Measurements from ENCODE around the gene A2M.
"Not testable (repeated sequence)": the region's sequence is repeated elsewhere in the genome, so short reads cannot be mapped to it uniquely, and the experiment has no call there.

The A2M gene

GRCh38 chr12:9143137-9143536 is 27.4 kb upstream of the A2M start:
- H3K27me3 ChIP-seq (ENCODE audit: insufficient read depth, low read length), result no peaks in the 10 kb centered on the region
- no peaks in the 10 kb centered on the region for H3K79me1 ChIP-seq (ENCODE audit: low read length)
- H3K4me1 ChIP-seq (ENCODE audit: control insufficient read depth in 1 of 2, insufficient read depth in 2 of 2, low read length in 2 of 2), result no peaks in the 10 kb centered on the region
- H3K23ac ChIP-seq (ENCODE audit: low read length), result no peak overlapping the region
- H3K4me2 ChIP-seq (ENCODE audit: low read length), result no peak overlapping the region
- no peak overlapping the region for H2BK5ac ChIP-seq (ENCODE audit: low read depth, low read length, poor library complexity)
- no peak overlapping the region for H2BK12ac ChIP-seq (ENCODE audit: low read length)
- no peaks in the 10 kb centered on the region for H3K79me2 ChIP-seq (ENCODE audit: control insufficient read depth, insufficient read depth, low read length, poor library complexity)
- no peak overlapping the region for H3K9ac ChIP-seq (ENCODE audit: low read length)
- no peak overlapping the region for H4K8ac ChIP-seq (ENCODE audit: low read depth, low read length)
- H3K27ac ChIP-seq (ENCODE audit: low read depth, low read length), result no peak overlapping the region
- no peak overlapping the region for H2BK120ac ChIP-seq (ENCODE audit: insufficient read depth, low read length, poor library complexity)
- H3K4me3 ChIP-seq (ENCODE audit: low read depth, low read length), result no peak overlapping the region
- H2AFZ ChIP-seq (ENCODE audit: insufficient read depth, low read length, poor library complexity), result no peak overlapping the region
- no peak overlapping the region for H3K4ac ChIP-seq (ENCODE audit: low read depth, low read length)
- no CpG with 5 or more reads among the region's 2 CpGs for WGBS (ENCODE audit: extremely low coverage, insufficient coverage, insufficient read length)
- H3K9me3 ChIP-seq (ENCODE audit: insufficient read depth, low read depth, low read length), result peaks cover 9% of the 10 kb centered on the region
- H3K18ac ChIP-seq (ENCODE audit: low read length), result no peak overlapping the region
- no peak overlapping the region for H4K91ac ChIP-seq (ENCODE audit: low read depth, low read length)
- H3K36me3 ChIP-seq (ENCODE audit: control insufficient read depth in 1 of 2, insufficient read depth in 2 of 2, low read length in 2 of 2), result no peaks in the 10 kb centered on the region
- DNase-seq, result no peak
- H2AK5ac ChIP-seq (ENCODE audit: low read length), result no peak overlapping the region
- H4K12ac ChIP-seq (ENCODE audit: low read depth, low read length), result no peak overlapping the region
- H3K14ac ChIP-seq (ENCODE audit: low read length), result no peak overlapping the region

- not testable (repeated sequence) for H3K9ac ChIP-seq (ENCODE audit: low read length); H2AK5ac ChIP-seq (ENCODE audit: low read length); H2BK120ac ChIP-seq (ENCODE audit: insufficient read depth, low read length, poor library complexity); H3K18ac ChIP-seq (ENCODE audit: low read length); H4K91ac ChIP-seq (ENCODE audit: low read depth, low read length); H3K4me3 ChIP-seq (ENCODE audit: low read depth, low read length); H3K4me1 ChIP-seq (ENCODE audit: control insufficient read depth in 1 of 2, insufficient read depth in 2 of 2, low read length in 2 of 2); H3K36me3 ChIP-seq (ENCODE audit: control insufficient read depth in 1 of 2, insufficient read depth in 2 of 2, low read length in 2 of 2); H3K27me3 ChIP-seq (ENCODE audit: insufficient read depth, low read length); H3K14ac ChIP-seq (ENCODE audit: low read length); H4K12ac ChIP-seq (ENCODE audit: low read depth, low read length); H4K8ac ChIP-seq (ENCODE audit: low read depth, low read length); H2BK5ac ChIP-seq (ENCODE audit: low read depth, low read length, poor library complexity); H3K4ac ChIP-seq (ENCODE audit: low read depth, low read length); H3K79me1 ChIP-seq (ENCODE audit: low read length); H2BK12ac ChIP-seq (ENCODE audit: low read length); H2AFZ ChIP-seq (ENCODE audit: insufficient read depth, low read length, poor library complexity); H3K4me2 ChIP-seq (ENCODE audit: low read length); H3K23ac ChIP-seq (ENCODE audit: low read length); DNase-seq; H3K79me2 ChIP-seq (ENCODE audit: control insufficient read depth, insufficient read depth, low read length, poor library complexity)
- Histone ChIP-seq H3K27ac (ENCODE audit: low read depth, low read length) (peak overlapping the region; percentile 26), H3K9me3 (ENCODE audit: insufficient read depth, low read depth, low read length) (peaks cover 11% of the 10 kb centered on the region)
- WGBS (ENCODE audit: extremely low coverage, insufficient coverage, insufficient read length), result no CpG with 5 or more reads among the region's 2 CpGs
Observed at GRCh38 chr12:9139588-9140290, 24.0 kb upstream of the A2M start.

- Histone ChIP-seq H3K27me3 (ENCODE audit: insufficient read depth, low read length) (no peaks in the 10 kb centered on the region), H2BK5ac (ENCODE audit: low read depth, low read length, poor library complexity) (no peak overlapping the region), H3K4ac (ENCODE audit: low read depth, low read length) (no peak overlapping the region), H3K4me3 (ENCODE audit: low read depth, low read length) (no peak overlapping the region), H3K79me1 (ENCODE audit: low read length) (no peaks in the 10 kb centered on the region), H2AK5ac (ENCODE audit: low read length) (no peak overlapping the region), H3K9ac (ENCODE audit: low read length) (no peak overlapping the region), H2BK120ac (ENCODE audit: insufficient read depth, low read length, poor library complexity) (no peak overlapping the region), H3K4me2 (ENCODE audit: low read length) (no peak overlapping the region), H3K79me2 (ENCODE audit: control insufficient read depth, insufficient read depth, low read length, poor library complexity) (no peaks in the 10 kb centered on the region), H4K91ac (ENCODE audit: low read depth, low read length) (no peak overlapping the region), H3K18ac (ENCODE audit: low read length) (no peak overlapping the region), H3K14ac (ENCODE audit: low read length) (no peak overlapping the region), H4K8ac (ENCODE audit: low read depth, low read length) (no peak overlapping the region), H3K9me3 (ENCODE audit: insufficient read depth, low read depth, low read length) (peaks cover 2% of the 10 kb centered on the region), H3K4me1 (ENCODE audit: control insufficient read depth in 1 of 2, insufficient read depth in 2 of 2, low read length in 2 of 2) (no peaks in the 10 kb centered on the region), H3K36me3 (ENCODE audit: control insufficient read depth in 1 of 2, insufficient read depth in 2 of 2, low read length in 2 of 2) (no peaks in the 10 kb centered on the region), H4K12ac (ENCODE audit: low read depth, low read length) (no peak overlapping the region), H2AFZ (ENCODE audit: insufficient read depth, low read length, poor library complexity) (no peak overlapping the region), H3K27ac (ENCODE audit: low read depth, low read length) (no peak overlapping the region), H2BK12ac (ENCODE audit: low read length) (no peak overlapping the region), H3K23ac (ENCODE audit: low read length) (no peak overlapping the region)
- no peak for DNase-seq
- no CpG with 5 or more reads among the region's 5 CpGs for WGBS (ENCODE audit: extremely low coverage, insufficient coverage, insufficient read length)
Observed at GRCh38 chr12:9135903-9136310, 20.2 kb upstream of the A2M start.

GRCh38 chr12:9134981-9135628 is 19.4 kb upstream of the A2M start:
- no peak overlapping the region for H3K14ac ChIP-seq (ENCODE audit: low read length)
- H3K4me3 ChIP-seq (ENCODE audit: low read depth, low read length), result no peak overlapping the region
- H4K8ac ChIP-seq (ENCODE audit: low read depth, low read length), result no peak overlapping the region
- H3K23ac ChIP-seq (ENCODE audit: low read length), result no peak overlapping the region
- H3K27me3 ChIP-seq (ENCODE audit: insufficient read depth, low read length), result no peaks in the 10 kb centered on the region
- no peak overlapping the region for H3K27ac ChIP-seq (ENCODE audit: low read depth, low read length)
- no CpG with 5 or more reads among the region's 16 CpGs for WGBS (ENCODE audit: extremely low coverage, insufficient coverage, insufficient read length)
- no peaks in the 10 kb centered on the region for H3K4me1 ChIP-seq (ENCODE audit: control insufficient read depth in 1 of 2, insufficient read depth in 2 of 2, low read length in 2 of 2)
- no peak overlapping the region for H2BK5ac ChIP-seq (ENCODE audit: low read depth, low read length, poor library complexity)
- no peaks in the 10 kb centered on the region for H3K79me2 ChIP-seq (ENCODE audit: control insufficient read depth, insufficient read depth, low read length, poor library complexity)
- H2BK120ac ChIP-seq (ENCODE audit: insufficient read depth, low read length, poor library complexity), result no peak overlapping the region
- no peak overlapping the region for H3K4me2 ChIP-seq (ENCODE audit: low read length)
- H3K9ac ChIP-seq (ENCODE audit: low read length), result no peak overlapping the region
- H2BK12ac ChIP-seq (ENCODE audit: low read length), result no peak overlapping the region
- no peak overlapping the region for H2AFZ ChIP-seq (ENCODE audit: insufficient read depth, low read length, poor library complexity)
- no peak overlapping the region for H3K18ac ChIP-seq (ENCODE audit: low read length)
- no peak overlapping the region for H2AK5ac ChIP-seq (ENCODE audit: low read length)
- DNase-seq, result peak in 1 of 2 donors; percentile 9
- H3K9me3 ChIP-seq (ENCODE audit: insufficient read depth, low read depth, low read length), result peaks cover 2% of the 10 kb centered on the region
- H4K91ac ChIP-seq (ENCODE audit: low read depth, low read length), result no peak overlapping the region
- no peaks in the 10 kb centered on the region for H3K36me3 ChIP-seq (ENCODE audit: control insufficient read depth in 1 of 2, insufficient read depth in 2 of 2, low read length in 2 of 2)
- no peaks in the 10 kb centered on the region for H3K79me1 ChIP-seq (ENCODE audit: low read length)
- H4K12ac ChIP-seq (ENCODE audit: low read depth, low read length), result no peak overlapping the region
- no peak overlapping the region for H3K4ac ChIP-seq (ENCODE audit: low read depth, low read length)
